Lung (tissue), 16 donors: ENCODE measurements around the gene HSPA12B. TPM values are rescaled to one million over a fixed set of nuclear protein-coding genes. Genes with fewer than 3 reads are reported as not detected.

Experiments
- ATAC-seq: fragments of 200-7000 bp; cut with Tn5 transposase; one replicate; pipeline ENCODE4 v1.9.1; 2020; ENCODE audit warnings: moderate number of reproducible peaks; ENCODE audit not compliant: insufficient read depth, low FRiP score
- DNase-seq, 3 donors: peaks; one replicate each; pipeline ENCODE4 v3.0.0-alpha.2; 2013 to 2017
- H3K27ac ChIP-seq, 2 donors: one replicate each; pipeline ENCODE4 v1.5.1; 2013; ENCODE audit warnings: mild to moderate bottlenecking in 2 of 2, moderate library complexity in 2 of 2, control low read depth in 1 of 2, inconsistent platforms in 1 of 2, low read depth in 1 of 2, low read length in 1 of 2
- H3K27me3 ChIP-seq, 3 donors: one replicate each; pipeline ENCODE4 v1.5.1; 2013; ENCODE audit warnings: low read length in 2 of 3; ENCODE audit not compliant: control insufficient read depth in 3 of 3, insufficient read depth in 3 of 3
- H3K36me3 ChIP-seq, 4 donors: one replicate each; pipeline ENCODE4 v1.5.1; 2013; ENCODE audit warnings: low read length in 4 of 4, mild to moderate bottlenecking in 1 of 4, moderate library complexity in 1 of 4; ENCODE audit not compliant: control insufficient read depth in 4 of 4, insufficient read depth in 4 of 4
- H3K4me1 ChIP-seq, 5 donors: one replicate each; pipeline ENCODE4 v1.5.1; 2013; ENCODE audit warnings: low read length in 5 of 5, mild to moderate bottlenecking in 2 of 5, moderate library complexity in 1 of 5; ENCODE audit not compliant: control insufficient read depth in 5 of 5, insufficient read depth in 5 of 5
- H3K4me3 ChIP-seq: one replicate; pipeline ENCODE4 v1.5.1; 2013; ENCODE audit warnings: mild to moderate bottlenecking, control low read depth, moderate library complexity
- H3K9ac ChIP-seq, 2 donors: one replicate each; pipeline ENCODE4 v1.5.1; 2013; ENCODE audit warnings: low read length in 2 of 2, control low read depth in 1 of 2; ENCODE audit not compliant: insufficient read depth in 1 of 2
- H3K9me3 ChIP-seq, 4 donors: one replicate each; pipeline ENCODE4 v1.5.1; 2013; ENCODE audit warnings: low read length in 3 of 4, mild to moderate bottlenecking in 1 of 4, moderate library complexity in 1 of 4; ENCODE audit not compliant: control insufficient read depth in 4 of 4, insufficient read depth in 3 of 4
- CTCF ChIP-seq: IDR thresholded peaks from 2 replicates; pipeline ENCODE4 v1.5.1; 2012; ENCODE audit warnings: mild to moderate bottlenecking; ENCODE audit errors: control extremely low read depth, extremely low read depth
- WGBS, 2 donors: extraction: QIAGEN DNeasy Blood & Tissue Kit; methylation state at CpG; one replicate each; pipeline ENCODE4 v1.1.7; 2013; 5-methylcytosine and 5-hydroxymethylcytosine counted together
- long read RNA-seq, 5 donors: transcript quantifications; one replicate each; lab custom pipeline, GENCODE V29; 2026
- polyA plus RNA-seq, 2 donors: library from polyadenylated mRNA; stranded (reverse); fragments of 200-250 nt; gene quantifications; one replicate each; pipeline ENCODE4 v1.2.1, GENCODE V29; 2013
- total RNA-seq, 2 donors: library from RNA; depleted of rRNA in 1 of 2; stranded (reverse); fragments of >200 nt in 1 of 2; gene quantifications; one replicate each; pipeline ENCODE4 v1.2.1, GENCODE V29; 2014 to 2021
- donor health status: control.
- donor health status: control.
- donor health status: Bipolar disorder and iron deficiency.
- donor health status: healthy.
- donor health status: DM: yes; HTN: yes; CAD: no.

The HSPA12B gene, protein sequence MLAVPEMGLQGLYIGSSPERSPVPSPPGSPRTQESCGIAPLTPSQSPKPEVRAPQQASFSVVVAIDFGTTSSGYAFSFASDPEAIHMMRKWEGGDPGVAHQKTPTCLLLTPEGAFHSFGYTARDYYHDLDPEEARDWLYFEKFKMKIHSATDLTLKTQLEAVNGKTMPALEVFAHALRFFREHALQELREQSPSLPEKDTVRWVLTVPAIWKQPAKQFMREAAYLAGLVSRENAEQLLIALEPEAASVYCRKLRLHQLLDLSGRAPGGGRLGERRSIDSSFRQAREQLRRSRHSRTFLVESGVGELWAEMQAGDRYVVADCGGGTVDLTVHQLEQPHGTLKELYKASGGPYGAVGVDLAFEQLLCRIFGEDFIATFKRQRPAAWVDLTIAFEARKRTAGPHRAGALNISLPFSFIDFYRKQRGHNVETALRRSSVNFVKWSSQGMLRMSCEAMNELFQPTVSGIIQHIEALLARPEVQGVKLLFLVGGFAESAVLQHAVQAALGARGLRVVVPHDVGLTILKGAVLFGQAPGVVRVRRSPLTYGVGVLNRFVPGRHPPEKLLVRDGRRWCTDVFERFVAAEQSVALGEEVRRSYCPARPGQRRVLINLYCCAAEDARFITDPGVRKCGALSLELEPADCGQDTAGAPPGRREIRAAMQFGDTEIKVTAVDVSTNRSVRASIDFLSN
- 10 to 100 TPM; 23.0 to 28.3 TPM for total RNA-seq
- polyA plus RNA-seq: 10 to 100 TPM; 11.4 to 16.8 TPM
- long read RNA-seq, donor 1, transcript HSPA12B-201 (13 exons, 3,151 nt): major isoform, 9 of 9 reads
- long read RNA-seq, donor 1, partial matches to known transcripts: 0 of 9 reads
- long read RNA-seq, donor 1, other reads (novel, unspliced or antisense): 0 of 9 reads
- long read RNA-seq, donor 2, partial matches to known transcripts: 0 of 1 reads
- long read RNA-seq, donor 2, other reads (novel, unspliced or antisense): 0 of 1 reads
- long read RNA-seq, donor 3, transcript HSPA12B-201 (13 exons, 3,151 nt): major isoform, 6 of 6 reads
- long read RNA-seq, donor 3, partial matches to known transcripts: 0 of 6 reads
- long read RNA-seq, donor 3, other reads (novel, unspliced or antisense): 0 of 6 reads
- long read RNA-seq, donor 4, partial matches to known transcripts: 12 of 13 reads
- long read RNA-seq, donor 4, other reads (novel, unspliced or antisense): 0 of 13 reads
- long read RNA-seq, donor 5, partial matches to known transcripts: 0 of 1 reads
- long read RNA-seq, donor 5, other reads (novel, unspliced or antisense): 0 of 1 reads

DNA sequence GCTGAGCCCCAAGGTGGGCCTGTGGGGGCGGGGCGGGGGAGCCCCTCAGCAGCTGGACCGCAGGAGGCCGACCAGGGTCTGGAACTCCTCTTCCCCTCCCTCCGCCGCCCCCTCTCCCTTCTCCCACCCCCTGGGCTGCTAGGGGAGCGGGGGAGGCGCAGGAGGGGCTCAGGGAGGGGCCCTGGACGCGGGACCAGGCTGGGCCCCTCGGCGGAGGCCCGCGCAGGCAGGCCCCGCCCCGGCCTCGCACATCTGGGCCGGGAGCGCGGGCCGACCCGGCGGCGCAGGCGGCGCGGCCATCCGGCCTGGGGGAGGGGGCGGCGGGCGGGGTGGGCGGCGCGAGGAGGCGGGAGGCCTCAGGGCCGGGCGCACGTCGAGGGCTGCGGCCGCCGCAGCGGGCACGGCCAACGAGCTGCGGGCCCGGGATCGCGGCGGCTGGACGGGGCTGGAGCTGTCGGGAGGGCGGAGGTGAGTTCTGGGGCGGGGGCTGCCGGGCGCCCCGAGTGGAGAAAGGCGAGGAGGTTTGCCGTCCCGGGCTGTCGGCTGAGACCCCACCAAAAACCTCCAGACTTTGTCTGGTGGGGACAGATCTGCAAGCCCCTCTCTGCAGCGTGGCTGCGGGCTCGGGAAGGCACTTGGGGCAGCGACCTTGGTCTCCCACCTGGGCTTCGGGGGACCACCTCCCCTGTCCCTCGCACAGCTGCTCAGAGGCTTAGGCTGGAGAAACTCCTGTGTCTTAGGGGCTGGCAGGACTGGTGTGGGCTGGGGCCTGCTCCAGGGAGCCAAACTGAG is at the start of gene HSPA12B:
HSPA12B (plus strand) TSS at position 359 of the 792 bp plus-strand sequence. CDS start 5,990 bp downstream, outside the sequence.
- peak; percentile 79 to 89 (median 79) for DNase-seq
- peaks cover 0 to 37% (median 10%) of the 10 kb centered on the region in 5 donors for H3K4me1 ChIP-seq
- H3K9me3 ChIP-seq: no peaks in the 10 kb centered on the region
- H3K27me3 ChIP-seq: peaks cover 0 to 7% (median 0%) of the 10 kb centered on the region in 3 donors
- no peak for ATAC-seq
- peaks cover 0 to 3% (median 0%) of the 10 kb centered on the region in 4 donors for H3K36me3 ChIP-seq
- 10 to 16% methylated on average over 45 to 67 of the region's 67 CpGs for WGBS, 2 donors
- peak within 1 kb of the TSS in 1 of 2 donors; percentile 76 for H3K9ac ChIP-seq
- H3K27ac ChIP-seq: peak within 1 kb of the TSS; percentile 75 to 80
- TF ChIP-seq CTCF: no peak
- H3K4me3 ChIP-seq: peak within 1 kb of the TSS; percentile 68

- no peak for TF ChIP-seq CTCF
- no peak overlapping the region for H3K9ac ChIP-seq
- no peak for ATAC-seq
- H3K27ac ChIP-seq: no peak overlapping the region
- H3K9me3 ChIP-seq: peaks cover 0 to under 1% (median 0%) of the 10 kb centered on the region in 4 donors
- peak in 1 of 3 donors; percentile 8 for DNase-seq
- no peak overlapping the region for H3K4me3 ChIP-seq
- peaks cover 0 to 7% (median 0%) of the 10 kb centered on the region in 3 donors for H3K27me3 ChIP-seq
- no peaks in the 10 kb centered on the region for H3K36me3 ChIP-seq
- 58 to 77% methylated on average over 7 of the region's 7 CpGs for WGBS, 2 donors
- H3K4me1 ChIP-seq: peaks cover 5 to 34% (median 13%) of the 10 kb centered on the region in 5 donors
Observed at GRCh38 chr20:3685341-3685740, 47.1 kb upstream of the HSPA12B start.

- Histone ChIP-seq H3K4me3 (no peak overlapping the region), H3K4me1 (peaks cover 3 to 23% (median 5%) of the 10 kb centered on the region in 5 donors), H3K27ac (peak overlapping the region in 1 of 2 donors; percentile 7), H3K27me3 (peaks cover 0 to 4% (median 0%) of the 10 kb centered on the region in 3 donors), H3K36me3 (no peaks in the 10 kb centered on the region), H3K9ac (no peak overlapping the region), H3K9me3 (peaks cover 0 to 2% (median 0%) of the 10 kb centered on the region in 4 donors)
- no peak for ATAC-seq
- no peak for TF ChIP-seq CTCF
- DNase-seq: peak in 1 of 3 donors; percentile 23
- 85 to 89% methylated on average over 7 of the region's 7 CpGs for WGBS, 2 donors
Observed at GRCh38 chr20:3686421-3686820, 46.1 kb upstream of the HSPA12B start.
